ENCODE data around the gene SCLT1.

Gene SCLT1

DNA sequence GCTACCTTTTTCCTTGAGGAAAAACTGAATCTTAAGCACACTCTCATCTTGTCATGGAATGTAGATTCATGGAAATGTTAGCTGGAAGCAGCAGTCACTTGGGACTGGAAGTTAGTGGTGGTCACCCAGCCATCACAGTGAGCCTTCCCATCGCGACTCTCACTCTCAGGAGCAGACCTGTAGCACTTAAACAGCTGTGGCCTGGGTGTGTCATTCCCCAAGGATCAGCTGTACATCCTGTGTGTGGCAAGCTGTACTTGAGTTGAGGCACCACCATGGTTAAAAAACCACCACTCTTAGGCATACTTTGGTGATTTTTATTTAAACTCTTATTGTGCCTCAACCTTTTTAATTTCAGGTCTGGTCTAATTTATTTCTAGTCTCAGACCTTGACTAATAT lies 237.1 kb downstream of the SCLT1 start:
- Histone ChIP-seq H3K9me3 (ENCODE audit: control insufficient read depth, low read length) (no peaks in the 10 kb centered on the region), H3K4me1 (ENCODE audit: control insufficient read depth, insufficient read depth, low read depth, low read length) (peaks cover 24% of the 10 kb centered on the region), H3K4ac (ENCODE audit: low read depth in 1 of 2, low read length in 2 of 2) (no peak overlapping the region), H3K27ac (ENCODE audit: low read length, poor library complexity, severe bottlenecking) (peak overlapping the region; percentile 36), H3K9ac (ENCODE audit: low read length) (no peak overlapping the region), H3K23ac (ENCODE audit: low read length in 2 of 2) (no peak overlapping the region), H2BK120ac (ENCODE audit: low read depth, low read length) (no peak overlapping the region), H3K79me1 (replicated peaks; ENCODE audit: low read length, poor library complexity, severe bottlenecking) (peaks cover 28% of the 10 kb centered on the region), H3K27me3 (ENCODE audit: control insufficient read depth in 1 of 2, insufficient read depth in 1 of 2, low read length in 2 of 2) (no peaks in the 10 kb centered on the region), H3K4me2 (ENCODE audit: low read length, poor library complexity, severe bottlenecking) (no peak overlapping the region), H2BK5ac (ENCODE audit: low read depth, low read length, poor library complexity, severe bottlenecking) (no peak overlapping the region), H3K14ac (ENCODE audit: low read length in 2 of 2) (no peak overlapping the region), H4K91ac (ENCODE audit: low read length) (no peak overlapping the region), H3K4me3 (ENCODE audit: insufficient read depth in 1 of 2, low read depth in 1 of 2, low read length in 2 of 2) (no peak overlapping the region), H2BK15ac (ENCODE audit: low read depth, poor library complexity, severe bottlenecking) (no peak overlapping the region), H2AFZ (ENCODE audit: low read depth, low read length) (no peak overlapping the region), H3K36me3 (ENCODE audit: control insufficient read depth in 1 of 2, insufficient read depth in 2 of 2, low read depth in 1 of 2, low read length in 2 of 2) (peaks cover 64 to 79% of the 10 kb centered on the region in 2 experiments), H4K8ac (ENCODE audit: low read length) (no peak overlapping the region), H3K18ac (ENCODE audit: low read depth in 1 of 2, low read length in 2 of 2) (no peak overlapping the region), H2BK12ac (ENCODE audit: low read length in 2 of 2) (peak overlapping the region in 1 of 2 experiments; percentile 82), H2AK5ac (ENCODE audit: low read length, severe bottlenecking) (no peak overlapping the region)
- 81% methylated on average over 2 of the region's 2 CpGs for WGBS
- DNase-seq: peak; percentile 18

DNA sequence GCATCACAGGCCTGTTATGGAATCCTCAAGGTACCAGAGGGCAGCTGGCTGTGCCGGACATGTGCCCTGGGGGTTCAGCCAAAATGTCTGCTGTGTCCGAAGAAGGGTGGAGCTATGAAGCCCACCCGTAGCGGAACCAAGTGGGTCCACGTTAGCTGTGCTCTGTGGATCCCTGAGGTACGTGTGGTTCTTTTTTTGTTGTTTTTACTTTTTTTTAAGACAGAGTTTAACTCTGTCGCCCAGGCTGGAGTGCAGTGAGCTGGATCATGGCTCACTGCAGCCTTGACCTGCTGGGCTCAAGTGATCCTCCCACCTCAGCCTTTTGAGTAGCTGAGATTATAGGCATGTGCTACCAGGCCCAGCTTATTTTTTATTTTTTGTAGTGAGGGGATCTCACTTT lies 237.7 kb downstream of the SCLT1 start:
- DNase-seq: no peak
- H3K4ac ChIP-seq (ENCODE audit: low read depth in 1 of 2, low read length in 2 of 2): no peak overlapping the region
- H3K27ac ChIP-seq (ENCODE audit: low read length, poor library complexity, severe bottlenecking): peak overlapping the region; percentile 36
- no peak overlapping the region for H3K4me2 ChIP-seq (ENCODE audit: low read length, poor library complexity, severe bottlenecking)
- no peak overlapping the region for H3K9ac ChIP-seq (ENCODE audit: low read length)
- no peak overlapping the region for H3K14ac ChIP-seq (ENCODE audit: low read length in 2 of 2)
- no peak overlapping the region for H3K4me3 ChIP-seq (ENCODE audit: insufficient read depth in 1 of 2, low read depth in 1 of 2, low read length in 2 of 2)
- H2AK5ac ChIP-seq (ENCODE audit: low read length, severe bottlenecking): no peak overlapping the region
- no peak overlapping the region for H3K23ac ChIP-seq (ENCODE audit: low read length in 2 of 2)
- peaks cover 62 to 79% of the 10 kb centered on the region in 2 experiments for H3K36me3 ChIP-seq (ENCODE audit: control insufficient read depth in 1 of 2, insufficient read depth in 2 of 2, low read depth in 1 of 2, low read length in 2 of 2)
- H3K9me3 ChIP-seq (ENCODE audit: control insufficient read depth, low read length): no peaks in the 10 kb centered on the region
- H2BK5ac ChIP-seq (ENCODE audit: low read depth, low read length, poor library complexity, severe bottlenecking): no peak overlapping the region
- 99% methylated on average over 7 of the region's 7 CpGs for WGBS
- H3K18ac ChIP-seq (ENCODE audit: low read depth in 1 of 2, low read length in 2 of 2): no peak overlapping the region
- no peak overlapping the region for H2BK12ac ChIP-seq (ENCODE audit: low read length in 2 of 2)
- H2AFZ ChIP-seq (ENCODE audit: low read depth, low read length): no peak overlapping the region
- H3K79me1 ChIP-seq (replicated peaks; ENCODE audit: low read length, poor library complexity, severe bottlenecking): peaks cover 30% of the 10 kb centered on the region
- no peak overlapping the region for H2BK15ac ChIP-seq (ENCODE audit: low read depth, poor library complexity, severe bottlenecking)
- H4K91ac ChIP-seq (ENCODE audit: low read length): no peak overlapping the region
- H2BK120ac ChIP-seq (ENCODE audit: low read depth, low read length): no peak overlapping the region
- H3K4me1 ChIP-seq (ENCODE audit: control insufficient read depth, insufficient read depth, low read depth, low read length): peaks cover 23% of the 10 kb centered on the region
- H3K27me3 ChIP-seq (ENCODE audit: control insufficient read depth in 1 of 2, insufficient read depth in 1 of 2, low read length in 2 of 2): no peaks in the 10 kb centered on the region
- H4K8ac ChIP-seq (ENCODE audit: low read length): no peak overlapping the region

DNA sequence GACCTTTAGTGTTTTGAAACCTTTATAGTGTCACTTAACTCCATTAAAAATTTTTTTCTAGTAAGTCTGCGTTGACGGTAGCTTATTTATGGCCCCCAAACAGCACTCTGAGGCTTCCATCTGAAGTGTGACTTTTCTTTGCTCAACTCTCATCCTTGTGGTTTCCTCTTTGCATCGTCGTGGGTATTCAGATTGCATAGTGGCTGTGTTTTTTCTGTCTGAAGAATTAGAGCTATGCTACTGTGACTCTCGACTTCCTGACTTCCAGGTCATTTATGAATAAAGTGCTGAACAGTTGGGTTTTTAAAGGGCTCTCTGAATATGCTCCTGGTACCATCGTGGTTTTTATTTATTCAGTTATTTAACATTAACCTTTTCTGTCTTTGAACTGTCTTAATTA lies 238.9 kb downstream of the SCLT1 start:
- Histone ChIP-seq H3K18ac (ENCODE audit: low read depth in 1 of 2, low read length in 2 of 2) (no peak overlapping the region), H2BK5ac (ENCODE audit: low read depth, low read length, poor library complexity, severe bottlenecking) (no peak overlapping the region), H3K79me1 (replicated peaks; ENCODE audit: low read length, poor library complexity, severe bottlenecking) (peaks cover 32% of the 10 kb centered on the region), H3K27me3 (ENCODE audit: control insufficient read depth in 1 of 2, insufficient read depth in 1 of 2, low read length in 2 of 2) (no peaks in the 10 kb centered on the region), H2AFZ (ENCODE audit: low read depth, low read length) (no peak overlapping the region), H3K4me3 (ENCODE audit: insufficient read depth in 1 of 2, low read depth in 1 of 2, low read length in 2 of 2) (no peak overlapping the region), H3K9ac (ENCODE audit: low read length) (no peak overlapping the region), H4K8ac (ENCODE audit: low read length) (no peak overlapping the region), H4K91ac (ENCODE audit: low read length) (no peak overlapping the region), H3K4ac (ENCODE audit: low read depth in 1 of 2, low read length in 2 of 2) (no peak overlapping the region), H3K27ac (ENCODE audit: low read length, poor library complexity, severe bottlenecking) (peak overlapping the region; percentile 6), H3K9me3 (ENCODE audit: control insufficient read depth, low read length) (no peaks in the 10 kb centered on the region), H3K4me2 (ENCODE audit: low read length, poor library complexity, severe bottlenecking) (no peak overlapping the region), H2BK120ac (ENCODE audit: low read depth, low read length) (no peak overlapping the region), H2BK12ac (ENCODE audit: low read length in 2 of 2) (no peak overlapping the region), H3K4me1 (ENCODE audit: control insufficient read depth, insufficient read depth, low read depth, low read length) (peaks cover 23% of the 10 kb centered on the region), H3K36me3 (ENCODE audit: control insufficient read depth in 1 of 2, insufficient read depth in 2 of 2, low read depth in 1 of 2, low read length in 2 of 2) (peaks cover 68 to 89% of the 10 kb centered on the region in 2 experiments), H3K14ac (ENCODE audit: low read length in 2 of 2) (no peak overlapping the region), H2AK5ac (ENCODE audit: low read length, severe bottlenecking) (no peak overlapping the region), H3K23ac (ENCODE audit: low read length in 2 of 2) (no peak overlapping the region), H2BK15ac (ENCODE audit: low read depth, poor library complexity, severe bottlenecking) (no peak overlapping the region)
- WGBS: 12% methylated on average over 5 of the region's 6 CpGs
- DNase-seq: peak; percentile 75

DNA sequence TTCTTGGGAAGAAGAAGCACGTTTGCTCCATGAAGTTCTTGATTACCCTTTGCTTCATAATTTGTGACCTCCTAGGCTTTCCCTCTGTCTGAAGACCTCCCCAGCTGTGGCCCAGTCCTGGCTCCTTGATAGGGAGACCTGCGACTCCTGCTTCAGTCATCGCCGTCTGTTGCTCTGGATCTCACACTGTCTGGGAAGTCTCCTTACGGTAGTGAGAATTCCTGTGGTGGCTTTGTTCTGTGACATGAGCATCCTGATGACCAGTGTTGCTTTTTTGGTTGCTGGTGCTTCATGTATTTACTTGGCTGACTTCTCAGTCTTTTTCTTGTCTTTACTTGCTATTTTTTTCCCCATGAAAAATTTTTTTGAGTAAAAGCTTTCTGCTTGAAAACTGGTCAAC lies 239.6 kb downstream of the SCLT1 start:
- Histone ChIP-seq H4K91ac (ENCODE audit: low read length) (no peak overlapping the region), H2BK120ac (ENCODE audit: low read depth, low read length) (peak overlapping the region; percentile 2), H3K4me2 (ENCODE audit: low read length, poor library complexity, severe bottlenecking) (no peak overlapping the region), H3K27ac (ENCODE audit: low read length, poor library complexity, severe bottlenecking) (no peak overlapping the region), H3K18ac (ENCODE audit: low read depth in 1 of 2, low read length in 2 of 2) (no peak overlapping the region), H3K79me1 (replicated peaks; ENCODE audit: low read length, poor library complexity, severe bottlenecking) (peaks cover 33% of the 10 kb centered on the region), H2BK15ac (ENCODE audit: low read depth, poor library complexity, severe bottlenecking) (no peak overlapping the region), H3K27me3 (ENCODE audit: control insufficient read depth in 1 of 2, insufficient read depth in 1 of 2, low read length in 2 of 2) (no peaks in the 10 kb centered on the region), H3K4ac (ENCODE audit: low read depth in 1 of 2, low read length in 2 of 2) (no peak overlapping the region), H2BK12ac (ENCODE audit: low read length in 2 of 2) (no peak overlapping the region), H3K14ac (ENCODE audit: low read length in 2 of 2) (no peak overlapping the region), H3K36me3 (ENCODE audit: control insufficient read depth in 1 of 2, insufficient read depth in 2 of 2, low read depth in 1 of 2, low read length in 2 of 2) (peaks cover 69 to 96% of the 10 kb centered on the region in 2 experiments), H3K23ac (ENCODE audit: low read length in 2 of 2) (no peak overlapping the region), H3K9me3 (ENCODE audit: control insufficient read depth, low read length) (no peaks in the 10 kb centered on the region), H3K4me1 (ENCODE audit: control insufficient read depth, insufficient read depth, low read depth, low read length) (peaks cover 25% of the 10 kb centered on the region), H2BK5ac (ENCODE audit: low read depth, low read length, poor library complexity, severe bottlenecking) (no peak overlapping the region), H3K4me3 (ENCODE audit: insufficient read depth in 1 of 2, low read depth in 1 of 2, low read length in 2 of 2) (no peak overlapping the region), H2AK5ac (ENCODE audit: low read length, severe bottlenecking) (no peak overlapping the region), H3K9ac (ENCODE audit: low read length) (no peak overlapping the region), H4K8ac (ENCODE audit: low read length) (no peak overlapping the region), H2AFZ (ENCODE audit: low read depth, low read length) (no peak overlapping the region)
- DNase-seq: peak; percentile 49
- 83% methylated on average over 5 of the region's 5 CpGs for WGBS
